Neural crest cell (in vitro differentiated cells): ENCODE results near the gene VKORC1. TPM values are rescaled to one million over a fixed set of nuclear protein-coding genes. Genes with fewer than 3 reads are reported as not detected.
"Not testable (repeated sequence)": the region's sequence is repeated elsewhere in the genome, so short reads cannot be mapped to it uniquely, and the experiment has no call there.

Experiments
- DNase-seq: peaks from one replicate; pipeline ENCODE4 v3.0.0; 2021; ENCODE audit warnings: low read depth, mixed read lengths, low spot score
- H3K27ac Mint-ChIP-seq: one replicate; pipeline ENCODE4 v1.8.0; 2021; ENCODE audit warnings: mild to moderate bottlenecking, mixed read lengths; ENCODE audit not compliant: unreplicated experiment
- H3K27me3 Mint-ChIP-seq: 2 replicates; pipeline ENCODE4 v1.8.0; 2021; ENCODE audit warnings: low read depth, mild to moderate bottlenecking, mixed read lengths
- H3K36me3 Mint-ChIP-seq: 2 replicates; pipeline ENCODE4 v1.8.0; 2021; ENCODE audit warnings: low read depth, mild to moderate bottlenecking, mixed read lengths
- H3K4me1 Mint-ChIP-seq: 2 replicates; pipeline ENCODE4 v1.8.0; 2021; ENCODE audit warnings: mixed read lengths
- H3K4me3 Mint-ChIP-seq: one replicate; pipeline ENCODE4 v1.8.0; 2021; ENCODE audit warnings: mild to moderate bottlenecking, mixed read lengths
- H3K9me3 Mint-ChIP-seq: 2 replicates; pipeline ENCODE4 v1.8.0; 2021; ENCODE audit warnings: mixed read lengths
- CTCF ChIP-seq: fragments of 200-600 bp; sonication (generic); conservative IDR thresholded peaks from 2 replicates; pipeline ENCODE4 v1.5.0; 2021; ENCODE audit warnings: antibody characterized with exemption, mild to moderate bottlenecking
- long read RNA-seq: library from polyadenylated mRNA; unstranded; transcript quantifications from one replicate; pipeline ENCODE4 v2.0.0, GENCODE V29; 2020
- total RNA-seq: library from RNA; stranded (reverse); gene quantifications from 2 replicates; pipeline ENCODE4 v1.2.1, GENCODE V29; 2021

Gene VKORC1
- 62.4 and 70.1 TPM in 2 replicates for total RNA-seq
- long read RNA-seq, transcript VKORC1-205 (3 exons, 1,012 nt): major isoform, 7 of 9 reads
- long read RNA-seq, partial matches to known transcripts: 0 of 9 reads
- long read RNA-seq, other reads (novel, unspliced or antisense): 0 of 9 reads

GRCh38 chr16:31094424-31095120 lies at the start of gene VKORC1:
VKORC1 (minus strand) TSS chr16:31094797; CDS start chr16:31094729, 68 bp downstream.
- no peaks in the 10 kb centered on the region for H3K9me3 Mint-ChIP-seq
- peaks cover 22% of the 10 kb centered on the region for H3K4me1 Mint-ChIP-seq
- peaks cover 3% of the 10 kb centered on the region for H3K27me3 Mint-ChIP-seq
- TF ChIP-seq CTCF: no peak
- H3K36me3 Mint-ChIP-seq: peaks cover 2% of the 10 kb centered on the region
- DNase-seq: peak; percentile 86
- peak within 1 kb of the TSS; percentile 91 for H3K4me3 Mint-ChIP-seq
- H3K27ac Mint-ChIP-seq: peak within 1 kb of the TSS; percentile 59

- H3K4me3 Mint-ChIP-seq: peak overlapping the region; percentile 55
- no peaks in the 10 kb centered on the region for H3K36me3 Mint-ChIP-seq
- no peak for DNase-seq
These were observed 49.1 kb upstream of the VKORC1 start for GRCh38 chr16:31143694-31144148.

GRCh38 chr16:31143011-31143693 lies 48.6 kb upstream of the VKORC1 start:
- Mint-ChIP-seq H3K9me3 (no peaks in the 10 kb centered on the region), H3K27me3 (peaks cover 35% of the 10 kb centered on the region), H3K27ac (no peak overlapping the region), H3K4me1 (peaks cover 10% of the 10 kb centered on the region), H3K36me3 (no peaks in the 10 kb centered on the region), H3K4me3 (no peak overlapping the region)
- no peak for DNase-seq
- no peak for TF ChIP-seq CTCF

More at GRCh38 chr16:31143694-31144148, 49.1 kb upstream of the VKORC1 start:
- Mint-ChIP-seq H3K27me3 (peaks cover 39% of the 10 kb centered on the region), H3K9me3 (no peaks in the 10 kb centered on the region), H3K27ac (no peak overlapping the region), H3K4me1 (peaks cover 10% of the 10 kb centered on the region)
- TF ChIP-seq CTCF: no peak

- peaks cover 27% of the 10 kb centered on the region for H3K27me3 Mint-ChIP-seq
- peak; percentile 98 for TF ChIP-seq CTCF
- H3K4me1 Mint-ChIP-seq: peaks cover 6% of the 10 kb centered on the region
- DNase-seq: peak; percentile 99
- H3K9me3 Mint-ChIP-seq: no peaks in the 10 kb centered on the region
- peak overlapping the region; percentile 89 for H3K27ac Mint-ChIP-seq
- peak overlapping the region; percentile 84 for H3K4me3 Mint-ChIP-seq
- H3K36me3 Mint-ChIP-seq: no peaks in the 10 kb centered on the region
These were observed 47.8 kb upstream of the VKORC1 start for GRCh38 chr16:31142109-31143010.

GRCh38 chr16:31141489-31142108 lies 47.0 kb upstream of the VKORC1 start:
- Mint-ChIP-seq H3K4me1 (peaks cover 6% of the 10 kb centered on the region), H3K36me3 (no peaks in the 10 kb centered on the region), H3K27ac (peak overlapping the region; percentile 89), H3K4me3 (peak overlapping the region; percentile 84), H3K27me3 (peaks cover 20% of the 10 kb centered on the region), H3K9me3 (no peaks in the 10 kb centered on the region)
- DNase-seq: no peak
- no peak for TF ChIP-seq CTCF

GRCh38 chr16:31141071-31141469 lies 46.5 kb upstream of the VKORC1 start:
- H3K4me3 Mint-ChIP-seq, DNase-seq, H3K36me3 Mint-ChIP-seq, H3K4me1 Mint-ChIP-seq, H3K9me3 Mint-ChIP-seq, H3K27ac Mint-ChIP-seq: not testable (repeated sequence)
- peaks cover 17% of the 10 kb centered on the region for H3K27me3 Mint-ChIP-seq
